MM.1S (cell line): ENCODE data around the gene CTXN3.

Source experiments
- DNase-seq: peaks from one replicate; pipeline ENCODE4 v3.0.0-alpha.2; 2015
- H2AFZ ChIP-seq: fragments of 300-600 bp; sonication (generic); 2 replicates; pipeline ENCODE4 v1.6.0; 2016; ENCODE audit warnings: antibody characterized with exemption, low read length
- H3F3A ChIP-seq: fragments of 300-600 bp; sonication (generic); 2 replicates; pipeline ENCODE4 v1.6.1; 2016; ENCODE audit warnings: mild to moderate bottlenecking, antibody characterized with exemption, low read length, moderate library complexity, mixed read lengths; ENCODE audit not compliant: insufficient read depth
- H3K27ac ChIP-seq: fragments of 300-600 bp; sonication (generic); 2 replicates; pipeline ENCODE4 v1.5.1; 2016; ENCODE audit warnings: mild to moderate bottlenecking, low read length
- H3K27me3 ChIP-seq: fragments of 300-600 bp; sonication (generic); replicated peaks from 2 replicates; pipeline ENCODE4 v1.6.0; 2016; ENCODE audit warnings: low read length; ENCODE audit not compliant: insufficient read depth
- H3K36me3 ChIP-seq: fragments of 300-600 bp; sonication (generic); replicated peaks from 2 replicates; pipeline ENCODE4 v1.6.1; 2016; ENCODE audit warnings: mild to moderate bottlenecking, low read length, mixed read lengths; ENCODE audit not compliant: insufficient read depth
- H3K4me1 ChIP-seq: fragments of 300-600 bp; sonication (generic); 2 replicates; pipeline ENCODE4 v1.6.1; 2016; ENCODE audit warnings: low read length, mixed read lengths
- H3K4me2 ChIP-seq: fragments of 300-600 bp; sonication (generic); 2 replicates; pipeline ENCODE4 v1.6.0; 2016; ENCODE audit warnings: low read depth, low read length
- H3K4me3 ChIP-seq: fragments of 300-600 bp; sonication (generic); 2 replicates; pipeline ENCODE4 v1.5.1; 2016; ENCODE audit warnings: low read length, mixed read lengths
- H3K79me2 ChIP-seq: fragments of 300-600 bp; sonication (generic); 2 replicates; pipeline ENCODE4 v1.6.1; 2016; ENCODE audit warnings: mixed run types, low read length, mixed read lengths
- H3K9ac ChIP-seq: fragments of 300-600 bp; sonication (generic); 2 replicates; pipeline ENCODE4 v1.6.1; 2016; ENCODE audit warnings: low read length, mixed read lengths
- H3K9me2 ChIP-seq: fragments of 300-600 bp; sonication (generic); replicated peaks from 2 replicates; pipeline ENCODE4 v1.6.1; 2016; ENCODE audit warnings: mild to moderate bottlenecking, low read length, mixed read lengths; ENCODE audit not compliant: insufficient read depth
- H3K9me3 ChIP-seq: fragments of 300-600 bp; sonication (generic); replicated peaks from 2 replicates; pipeline ENCODE4 v1.6.1; 2016; ENCODE audit warnings: mild to moderate bottlenecking, low read length, mixed read lengths; ENCODE audit not compliant: insufficient read depth
- H4K20me1 ChIP-seq: fragments of 300-600 bp; sonication (generic); 2 replicates; pipeline ENCODE4 v1.6.1; 2016; ENCODE audit warnings: mild to moderate bottlenecking, low read length, moderate library complexity, mixed read lengths; ENCODE audit not compliant: insufficient read depth
- EZH2 ChIP-seq: fragments of 300-600 bp; sonication (generic); optimal IDR thresholded peaks from 2 replicates; pipeline ENCODE3; 2017; ENCODE audit warnings: low read depth, mild to moderate bottlenecking, antibody characterized with exemption, low read length, mixed read lengths
- EZH2phosphoT487 ChIP-seq: fragments of 300-600 bp; sonication (generic); IDR thresholded peaks from 2 replicates; pipeline ENCODE4 v1.6.1; 2018; ENCODE audit warnings: antibody characterized with exemption, low read length
- TF ChIP-seq, protein P1 (sequence below): fragments of 300-600 bp; sonication (generic); IDR thresholded peaks from 2 replicates; pipeline ENCODE4 v1.5.1; 2016; ENCODE audit warnings: antibody characterized with exemption, low read length, mixed read lengths

The CTXN3 gene

DNA sequence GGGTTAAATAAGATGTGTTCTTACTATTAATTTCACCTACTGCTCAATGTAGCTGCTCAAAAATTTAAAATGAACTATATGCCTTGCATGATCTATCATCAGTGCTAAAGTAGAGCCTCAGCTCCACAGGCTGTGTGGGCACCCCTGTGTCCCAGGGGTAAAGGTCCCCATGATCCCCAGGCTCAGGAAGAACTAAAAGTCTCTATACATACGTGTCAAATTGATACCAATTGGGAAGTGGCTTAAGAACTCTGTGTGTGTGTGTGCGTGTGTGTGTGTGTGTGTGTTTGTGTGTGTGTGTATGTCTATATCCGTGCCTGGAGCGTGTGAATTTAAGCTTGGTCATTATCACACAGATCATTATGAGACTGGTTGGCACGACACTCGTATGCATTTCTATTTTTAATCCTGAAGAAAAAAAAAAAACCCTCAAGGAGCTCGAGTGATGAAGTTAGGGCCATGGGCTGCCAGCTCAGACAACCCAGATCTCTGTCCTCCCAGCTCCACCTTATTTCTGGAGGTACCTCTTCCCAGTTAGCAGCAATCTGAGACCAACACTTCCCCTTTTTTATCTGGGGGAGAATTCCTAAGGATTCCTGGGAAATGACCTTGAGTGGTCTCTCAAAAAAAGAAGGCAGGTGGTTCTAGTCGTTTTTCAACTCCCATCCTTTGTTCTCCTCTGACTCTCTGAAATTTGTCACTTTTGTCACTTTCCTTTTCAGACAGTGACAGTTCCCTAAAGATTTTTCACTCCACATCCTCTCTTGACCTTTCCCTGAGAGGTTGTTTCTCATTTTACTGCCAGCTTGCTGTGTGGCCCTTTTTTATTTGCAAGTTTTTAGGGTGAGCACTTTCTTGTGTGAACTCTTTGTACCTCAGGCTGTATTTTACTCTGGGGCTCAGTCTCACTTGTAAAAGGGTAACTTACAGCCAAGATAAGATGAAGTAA lies 45.7 kb upstream of the CTXN3 start:
- DNase-seq, result no peak

DNA sequence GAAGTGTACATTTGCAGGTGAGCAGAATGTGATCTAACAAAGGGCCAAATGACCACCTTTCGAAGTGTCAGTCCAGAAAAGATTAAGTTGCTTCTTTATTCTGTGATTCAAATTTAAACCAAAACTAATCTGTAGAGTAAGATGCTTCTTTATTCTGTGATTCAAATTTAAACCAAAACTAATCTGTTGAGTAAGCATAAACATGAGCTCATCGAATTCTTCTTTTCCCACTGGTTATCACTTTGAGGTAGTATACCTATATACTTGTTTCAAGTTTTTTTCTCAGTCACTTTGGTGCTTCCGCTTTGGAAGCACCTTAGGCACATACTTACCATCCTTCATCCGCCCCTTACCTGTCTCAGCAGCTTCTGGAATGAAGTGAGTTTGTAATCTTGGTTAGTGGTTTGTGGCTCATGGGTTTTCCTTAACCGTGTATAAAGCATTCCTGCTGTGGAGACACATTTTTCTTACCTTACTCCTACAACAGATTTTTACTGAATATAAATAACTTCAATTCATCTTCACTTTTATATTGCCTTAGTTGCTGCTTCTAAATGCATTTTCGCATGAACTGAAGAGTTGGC lies 40.7 kb upstream of the CTXN3 start:
- H3K79me2 ChIP-seq, result no peaks in the 10 kb centered on the region
- H3K9ac ChIP-seq, result no peak overlapping the region
- DNase-seq, result no peak
- H2AFZ ChIP-seq, result no peak overlapping the region
- no peak overlapping the region for H3K4me3 ChIP-seq
- H3K9me2 ChIP-seq, result no peaks in the 10 kb centered on the region
- no peak overlapping the region for H3K4me2 ChIP-seq
- H3F3A ChIP-seq, result no peaks in the 10 kb centered on the region
- H3K4me1 ChIP-seq, result no peaks in the 10 kb centered on the region
- H3K9me3 ChIP-seq, result no peaks in the 10 kb centered on the region
- TF ChIP-seq, protein P1, sequence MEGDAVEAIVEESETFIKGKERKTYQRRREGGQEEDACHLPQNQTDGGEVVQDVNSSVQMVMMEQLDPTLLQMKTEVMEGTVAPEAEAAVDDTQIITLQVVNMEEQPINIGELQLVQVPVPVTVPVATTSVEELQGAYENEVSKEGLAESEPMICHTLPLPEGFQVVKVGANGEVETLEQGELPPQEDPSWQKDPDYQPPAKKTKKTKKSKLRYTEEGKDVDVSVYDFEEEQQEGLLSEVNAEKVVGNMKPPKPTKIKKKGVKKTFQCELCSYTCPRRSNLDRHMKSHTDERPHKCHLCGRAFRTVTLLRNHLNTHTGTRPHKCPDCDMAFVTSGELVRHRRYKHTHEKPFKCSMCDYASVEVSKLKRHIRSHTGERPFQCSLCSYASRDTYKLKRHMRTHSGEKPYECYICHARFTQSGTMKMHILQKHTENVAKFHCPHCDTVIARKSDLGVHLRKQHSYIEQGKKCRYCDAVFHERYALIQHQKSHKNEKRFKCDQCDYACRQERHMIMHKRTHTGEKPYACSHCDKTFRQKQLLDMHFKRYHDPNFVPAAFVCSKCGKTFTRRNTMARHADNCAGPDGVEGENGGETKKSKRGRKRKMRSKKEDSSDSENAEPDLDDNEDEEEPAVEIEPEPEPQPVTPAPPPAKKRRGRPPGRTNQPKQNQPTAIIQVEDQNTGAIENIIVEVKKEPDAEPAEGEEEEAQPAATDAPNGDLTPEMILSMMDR, result no peak
- no peak for TF ChIP-seq EZH2phosphoT487
- TF ChIP-seq EZH2, result no peak
- no peaks in the 10 kb centered on the region for H4K20me1 ChIP-seq
- no peaks in the 10 kb centered on the region for H3K27me3 ChIP-seq
- no peaks in the 10 kb centered on the region for H3K36me3 ChIP-seq
- no peak overlapping the region for H3K27ac ChIP-seq

More for the DNA sequence above, 45.7 kb upstream of the CTXN3 start:
- Histone ChIP-seq H3K36me3 (no peaks in the 10 kb centered on the region), H3F3A (no peaks in the 10 kb centered on the region), H3K79me2 (no peaks in the 10 kb centered on the region), H3K4me3 (no peak overlapping the region), H3K9me3 (no peaks in the 10 kb centered on the region), H3K27ac (no peak overlapping the region), H3K4me2 (no peak overlapping the region), H2AFZ (no peak overlapping the region), H3K27me3 (no peaks in the 10 kb centered on the region), H4K20me1 (no peaks in the 10 kb centered on the region), H3K4me1 (no peaks in the 10 kb centered on the region), H3K9ac (no peak overlapping the region), H3K9me2 (no peaks in the 10 kb centered on the region)
- TF ChIP-seq, protein P1, result no peak
- TF ChIP-seq EZH2phosphoT487 (no peak), EZH2 (no peak)

DNA sequence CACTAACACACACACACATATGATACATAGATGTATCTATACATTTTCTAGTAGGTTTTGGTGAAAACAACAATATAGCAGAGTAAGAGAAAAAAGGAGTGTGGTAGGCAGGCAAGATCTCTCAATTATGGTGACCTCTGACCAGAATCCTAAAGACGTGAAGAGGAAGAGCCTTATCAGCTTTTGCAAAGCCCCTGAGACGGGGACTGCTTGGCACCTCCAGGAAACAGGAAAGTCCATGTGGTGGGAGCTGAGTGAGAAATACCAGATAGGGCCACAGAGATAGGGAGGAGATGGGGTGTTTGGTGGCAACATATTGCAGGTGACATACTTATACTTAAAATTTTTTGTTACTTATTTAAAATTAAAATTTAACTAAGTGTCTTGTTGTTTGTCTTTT lies 39.9 kb upstream of the CTXN3 start:
- no peak overlapping the region for H3K27ac ChIP-seq
- H3K27me3 ChIP-seq, result no peaks in the 10 kb centered on the region
- H3K4me1 ChIP-seq, result no peaks in the 10 kb centered on the region
- no peak for DNase-seq
- no peak overlapping the region for H3K4me3 ChIP-seq
- no peaks in the 10 kb centered on the region for H3K9me2 ChIP-seq
- H3K4me2 ChIP-seq, result no peak overlapping the region
- TF ChIP-seq, protein P1, result no peak
- TF ChIP-seq EZH2 (no peak), EZH2phosphoT487 (no peak)
- H2AFZ ChIP-seq, result no peak overlapping the region
- no peaks in the 10 kb centered on the region for H3K9me3 ChIP-seq
- no peaks in the 10 kb centered on the region for H3K36me3 ChIP-seq
- H3F3A ChIP-seq, result no peaks in the 10 kb centered on the region
- H3K9ac ChIP-seq, result no peak overlapping the region
- H4K20me1 ChIP-seq, result no peaks in the 10 kb centered on the region
- H3K79me2 ChIP-seq, result no peaks in the 10 kb centered on the region
